Measurements from ENCODE around the gene MYO1D.

DNA sequence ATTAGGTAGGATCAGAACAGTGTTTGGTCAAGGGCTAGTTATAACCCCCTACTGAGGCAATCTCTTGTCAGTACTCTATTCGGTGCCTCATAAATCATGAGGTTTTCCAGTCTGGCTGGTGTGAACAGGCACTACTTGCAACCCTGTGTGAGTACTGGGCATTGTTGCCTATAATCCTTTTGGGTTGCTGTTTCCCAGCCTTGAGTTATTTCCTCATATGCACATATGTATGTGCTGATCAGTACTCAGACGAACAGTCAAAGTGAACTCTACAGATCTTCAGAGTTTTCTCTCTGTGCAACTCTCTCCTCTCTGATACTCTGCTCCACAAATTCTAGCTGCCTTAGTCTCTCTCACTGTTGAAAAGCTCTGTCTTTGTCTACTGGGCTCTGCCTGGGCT lies 225.8 kb downstream of the MYO1D start:
- TF ChIP-seq, protein P1, sequence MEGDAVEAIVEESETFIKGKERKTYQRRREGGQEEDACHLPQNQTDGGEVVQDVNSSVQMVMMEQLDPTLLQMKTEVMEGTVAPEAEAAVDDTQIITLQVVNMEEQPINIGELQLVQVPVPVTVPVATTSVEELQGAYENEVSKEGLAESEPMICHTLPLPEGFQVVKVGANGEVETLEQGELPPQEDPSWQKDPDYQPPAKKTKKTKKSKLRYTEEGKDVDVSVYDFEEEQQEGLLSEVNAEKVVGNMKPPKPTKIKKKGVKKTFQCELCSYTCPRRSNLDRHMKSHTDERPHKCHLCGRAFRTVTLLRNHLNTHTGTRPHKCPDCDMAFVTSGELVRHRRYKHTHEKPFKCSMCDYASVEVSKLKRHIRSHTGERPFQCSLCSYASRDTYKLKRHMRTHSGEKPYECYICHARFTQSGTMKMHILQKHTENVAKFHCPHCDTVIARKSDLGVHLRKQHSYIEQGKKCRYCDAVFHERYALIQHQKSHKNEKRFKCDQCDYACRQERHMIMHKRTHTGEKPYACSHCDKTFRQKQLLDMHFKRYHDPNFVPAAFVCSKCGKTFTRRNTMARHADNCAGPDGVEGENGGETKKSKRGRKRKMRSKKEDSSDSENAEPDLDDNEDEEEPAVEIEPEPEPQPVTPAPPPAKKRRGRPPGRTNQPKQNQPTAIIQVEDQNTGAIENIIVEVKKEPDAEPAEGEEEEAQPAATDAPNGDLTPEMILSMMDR (conservative IDR thresholded peaks at IDR 0.05; ENCODE audit: low read depth, low read length): no peak
- TF ChIP-seq EZH2phosphoT487 (IDR thresholded peaks at IDR 0.05; ENCODE audit: borderline replicate concordance, low read length): no peak
- no peak for TF ChIP-seq EZH2 (IDR thresholded peaks at IDR 0.05; ENCODE audit: low read length, unreplicated experiment)
